GM18508 (cell line): ENCODE measurements around the gene EVA1B.

Experiments used
- ATAC-seq: cut with Tn5 transposase; IDR thresholded peaks from one replicate; pipeline ENCODE4 v1.9.1; 2021; ENCODE audit warnings: moderate number of reproducible peaks; ENCODE audit not compliant: insufficient read depth, unreplicated experiment

Gene EVA1B, protein sequence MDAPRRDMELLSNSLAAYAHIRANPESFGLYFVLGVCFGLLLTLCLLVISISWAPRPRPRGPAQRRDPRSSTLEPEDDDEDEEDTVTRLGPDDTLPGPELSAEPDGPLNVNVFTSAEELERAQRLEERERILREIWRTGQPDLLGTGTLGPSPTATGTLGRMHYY

DNA sequence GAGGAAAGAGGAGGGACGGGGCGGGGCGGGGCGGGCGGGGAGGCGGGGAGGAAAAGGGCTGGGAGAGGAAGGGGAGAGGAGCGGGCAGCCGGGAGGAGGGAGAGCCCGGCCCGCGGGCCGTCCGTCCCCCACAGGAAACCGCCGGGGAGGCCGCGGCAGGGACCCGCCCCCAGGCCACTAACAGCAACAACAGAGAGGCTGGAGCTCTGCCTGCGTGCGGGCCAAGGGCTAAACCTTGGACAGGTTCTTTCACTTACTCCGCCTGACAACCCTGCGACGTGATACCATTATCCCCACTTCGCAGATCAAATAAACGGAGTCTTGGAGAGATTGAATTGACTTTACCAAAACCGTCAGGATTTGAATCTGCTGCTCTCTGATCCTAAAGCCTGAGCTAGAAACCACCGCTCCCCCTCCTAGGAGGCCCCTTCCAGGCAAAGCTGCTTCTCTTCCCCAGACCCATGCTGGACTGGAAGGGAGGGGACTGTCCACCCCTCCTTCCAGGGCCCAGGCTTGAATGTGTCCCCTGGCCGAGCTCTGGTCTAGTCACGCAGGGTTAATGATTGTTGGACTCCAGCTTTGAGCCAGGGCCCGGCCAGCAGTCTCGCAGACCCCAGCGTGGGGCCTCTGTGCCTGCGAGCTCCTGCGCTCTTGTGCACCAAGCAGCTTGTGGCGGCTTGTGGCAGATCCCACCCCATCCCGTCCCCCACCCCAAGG lies at the start of gene EVA1B:
TSS of gene EVA1B (minus strand) at position 10 of the 717 bp plus-strand sequence. CDS start 608 bp downstream, outside the sequence.
- no peak for ATAC-seq

DNA sequence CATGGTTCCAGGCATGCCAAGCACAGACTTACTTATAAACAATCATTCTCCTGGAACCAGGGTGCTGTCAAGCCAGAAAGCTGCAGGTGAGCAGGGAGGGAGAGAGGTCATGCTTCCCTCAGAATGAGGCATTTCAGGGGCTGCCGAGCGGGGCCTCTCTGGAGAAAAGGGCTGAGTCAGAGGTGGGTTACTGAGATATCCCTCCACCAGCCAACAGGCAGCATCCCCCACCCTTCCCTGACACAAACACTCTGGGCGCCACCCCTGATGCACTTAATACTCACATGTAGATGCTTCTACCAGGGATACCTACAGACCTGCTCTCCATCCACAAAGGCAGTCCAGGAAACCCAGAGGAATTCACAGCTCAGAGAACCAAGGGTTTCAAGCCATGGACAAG lies 49.2 kb upstream of the EVA1B start:
- no peak for ATAC-seq

DNA sequence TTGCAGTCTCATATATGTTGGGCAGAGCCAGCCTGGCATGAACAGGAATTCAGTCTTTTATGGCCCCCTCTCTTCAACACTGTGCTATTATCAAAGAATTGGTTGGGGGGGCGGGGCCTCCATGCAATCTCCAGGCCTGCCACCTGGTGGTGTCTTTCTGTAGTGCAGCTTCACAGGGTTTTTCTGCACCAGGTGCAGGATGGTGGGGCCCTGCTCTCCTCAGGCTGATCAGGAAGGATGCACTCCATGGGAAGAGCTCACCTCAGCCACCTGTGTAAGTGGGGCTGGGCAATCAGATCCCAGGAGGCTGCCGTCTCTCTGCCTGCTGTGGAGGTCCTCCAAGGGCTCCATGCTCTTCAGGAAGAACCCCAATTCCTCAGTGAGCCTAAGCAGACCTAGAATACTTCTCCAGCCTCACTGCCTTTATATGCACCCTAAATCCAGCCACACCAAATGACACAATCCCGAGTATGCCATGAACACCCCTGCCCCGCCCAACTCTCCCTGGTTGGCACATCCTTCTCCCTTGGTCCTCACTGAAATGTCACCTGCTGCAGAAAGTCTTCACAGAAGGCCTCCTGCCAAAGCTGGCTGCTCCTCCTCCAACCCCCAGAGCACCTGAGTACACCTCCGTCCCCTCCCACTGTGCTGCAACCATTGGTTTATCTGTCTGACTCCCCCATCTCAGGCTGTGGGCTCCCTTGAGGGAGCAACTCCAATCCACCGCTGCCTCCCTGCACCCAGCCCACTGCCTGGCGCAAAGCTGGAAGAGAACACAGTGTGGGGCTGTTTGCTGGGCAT lies 45.8 kb upstream of the EVA1B start:
- ATAC-seq = no peak

DNA sequence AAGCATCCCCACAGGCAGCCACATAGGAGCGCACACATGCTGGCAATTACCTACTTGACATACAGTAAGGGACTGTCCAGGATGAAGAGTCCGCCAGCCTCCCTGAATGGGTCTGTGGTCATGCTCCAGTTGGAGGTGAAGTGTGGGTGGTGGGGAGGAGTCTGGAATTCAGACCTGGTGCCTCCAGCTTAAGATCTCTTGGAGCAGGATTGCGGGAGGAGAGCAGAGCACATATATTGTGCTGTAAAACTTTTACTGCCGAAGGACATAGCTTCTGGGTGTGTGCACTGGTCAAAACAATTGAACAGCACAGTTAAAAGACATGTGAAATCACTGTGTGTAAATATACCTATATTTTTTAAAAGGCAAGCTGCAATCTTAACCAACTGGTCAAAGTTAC lies 44.4 kb upstream of the EVA1B start:
- ATAC-seq = no peak

DNA sequence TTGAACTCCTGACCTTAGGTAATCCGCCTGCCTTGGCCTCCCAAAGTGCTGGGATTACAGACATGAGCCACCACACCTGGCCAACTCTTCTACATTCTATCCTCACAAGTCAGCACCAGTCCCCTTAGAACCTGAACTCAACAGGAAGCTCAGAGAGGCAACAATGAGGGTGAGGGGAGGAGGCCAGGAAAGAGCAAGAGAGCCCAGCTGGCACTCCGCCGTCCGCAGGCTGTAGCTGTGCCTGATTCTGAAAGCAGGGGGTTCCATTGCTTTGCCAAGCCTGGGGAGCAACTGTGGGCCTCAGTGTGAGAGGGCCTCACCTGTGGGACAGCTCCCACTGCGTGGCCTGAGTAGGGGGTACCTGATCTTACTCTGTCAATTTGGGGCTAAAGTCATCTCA lies 43.6 kb upstream of the EVA1B start:
- no peak for ATAC-seq

DNA sequence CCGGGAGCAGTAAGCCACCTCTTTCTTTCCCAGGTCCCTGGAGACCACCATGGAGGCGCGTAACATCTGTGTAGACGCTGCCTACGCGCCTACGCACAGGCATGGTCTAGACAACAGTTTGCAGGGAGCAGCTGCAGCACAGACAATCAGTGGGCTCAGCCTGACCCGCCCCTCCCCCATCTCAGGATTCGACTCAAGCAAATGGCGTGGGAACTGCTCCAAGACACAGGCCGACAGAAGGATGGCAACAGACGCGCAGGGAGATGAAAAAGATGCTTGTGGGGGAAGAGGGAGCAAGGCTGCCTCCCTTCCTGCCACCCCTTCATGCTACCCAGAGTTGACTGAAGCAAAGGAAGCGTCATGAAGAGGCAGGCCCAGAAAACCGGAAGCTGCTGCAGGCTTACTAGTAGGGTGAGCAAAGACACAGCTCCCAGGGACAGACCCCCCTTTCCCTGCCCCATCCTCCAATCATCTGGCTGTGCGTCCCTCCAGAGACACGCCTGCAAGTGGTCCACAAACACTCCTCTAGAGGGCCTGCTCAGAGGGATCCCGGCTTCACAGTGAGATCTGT lies 42.7 kb upstream of the EVA1B start:
- no peak for ATAC-seq

DNA sequence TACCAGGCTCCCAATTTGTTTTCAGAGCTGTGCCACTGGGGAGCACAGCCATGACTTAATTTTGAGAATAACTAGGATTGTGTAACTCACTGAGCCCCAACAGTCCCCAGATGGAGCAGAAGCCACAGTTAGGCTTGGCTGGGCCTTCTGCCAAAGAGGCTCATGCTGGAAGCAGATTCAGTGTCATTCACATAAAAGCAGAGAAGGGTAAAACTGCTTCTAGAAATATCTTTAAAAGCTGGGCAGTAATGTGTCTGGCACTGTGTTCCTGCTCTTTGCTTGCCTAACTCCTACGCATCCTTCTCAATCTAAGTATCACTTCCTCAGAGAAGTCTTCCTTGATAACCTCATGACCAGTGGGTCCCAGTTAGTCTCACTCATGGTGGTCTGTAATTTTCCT lies 41.9 kb upstream of the EVA1B start:
- ATAC-seq = no peak

DNA sequence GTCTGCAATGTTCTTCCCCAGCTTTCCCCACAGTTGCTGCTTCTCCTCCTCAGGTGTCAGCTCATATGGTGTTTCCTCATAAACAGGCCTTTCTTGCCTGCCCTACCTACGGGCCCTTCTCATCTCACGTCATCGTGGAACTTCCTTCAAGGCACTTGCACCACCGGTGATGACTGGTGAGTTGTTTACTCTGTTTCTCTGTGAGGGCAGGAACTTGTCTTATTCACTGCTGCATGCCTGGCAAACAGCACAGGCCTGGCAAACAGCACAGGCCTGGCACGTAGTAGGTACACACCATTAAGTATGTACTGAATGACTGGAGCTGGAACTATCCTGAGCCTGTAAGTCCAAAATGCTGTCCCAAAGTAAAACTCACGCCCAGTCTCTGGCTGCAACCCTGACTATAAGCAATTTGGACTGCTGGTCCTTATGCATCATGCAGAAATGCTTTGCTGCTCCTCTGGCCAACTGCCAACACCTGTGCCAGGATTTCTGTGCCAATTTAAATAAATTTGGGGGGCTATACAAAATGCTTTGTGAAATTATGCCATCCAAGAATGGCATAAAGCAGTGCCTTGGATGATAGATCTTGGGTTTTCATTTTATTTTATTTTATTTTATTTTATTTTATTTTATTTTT lies 36.6 kb upstream of the EVA1B start:
- ATAC-seq = no peak

DNA sequence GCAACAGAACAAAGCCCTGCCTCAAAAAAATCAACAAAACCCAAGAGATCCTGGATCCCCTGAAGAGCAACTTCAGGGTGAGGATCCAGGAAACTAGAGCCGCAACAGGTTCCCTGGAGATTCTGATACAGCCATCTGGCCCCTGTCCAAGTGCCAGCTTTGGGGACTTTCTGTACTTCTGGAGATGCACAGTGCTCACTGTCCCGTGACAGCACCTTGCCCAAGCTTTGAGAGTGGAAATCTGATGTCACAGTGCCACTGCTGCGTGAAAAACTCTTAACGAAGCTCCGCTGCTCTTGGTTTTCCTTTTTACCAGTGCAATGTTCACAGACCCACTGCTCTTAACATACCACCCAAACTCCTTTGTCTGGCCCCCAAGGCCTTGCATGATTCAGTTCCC lies 35.9 kb upstream of the EVA1B start:
- no peak for ATAC-seq

DNA sequence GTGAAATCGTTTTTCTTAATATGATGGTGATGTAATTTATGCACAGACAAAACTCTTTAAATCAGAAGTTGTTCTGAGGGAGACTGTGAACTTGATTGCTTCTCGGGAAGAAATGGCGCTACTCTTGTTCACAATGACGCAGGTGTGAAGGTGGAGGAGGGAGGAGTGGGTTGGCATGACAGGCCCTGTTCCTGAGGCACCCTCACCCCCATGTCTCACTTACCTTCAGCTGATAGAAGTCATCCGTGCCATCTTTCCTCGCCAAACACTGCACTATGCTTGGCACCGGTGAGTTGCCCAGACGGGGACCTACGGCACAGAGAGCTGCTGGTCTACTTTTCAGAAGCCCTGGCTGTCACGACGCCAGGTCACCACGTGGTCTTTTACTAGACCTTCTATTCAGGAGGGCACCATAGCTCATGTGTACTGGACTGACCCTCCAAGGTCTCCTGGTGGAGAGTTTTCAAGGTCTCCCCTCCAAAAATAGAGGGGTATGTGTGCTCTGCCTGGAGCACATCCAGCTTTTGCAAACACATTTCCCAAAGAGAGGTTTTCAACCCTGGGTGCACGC lies 35.2 kb upstream of the EVA1B start:
- ATAC-seq = no peak

DNA sequence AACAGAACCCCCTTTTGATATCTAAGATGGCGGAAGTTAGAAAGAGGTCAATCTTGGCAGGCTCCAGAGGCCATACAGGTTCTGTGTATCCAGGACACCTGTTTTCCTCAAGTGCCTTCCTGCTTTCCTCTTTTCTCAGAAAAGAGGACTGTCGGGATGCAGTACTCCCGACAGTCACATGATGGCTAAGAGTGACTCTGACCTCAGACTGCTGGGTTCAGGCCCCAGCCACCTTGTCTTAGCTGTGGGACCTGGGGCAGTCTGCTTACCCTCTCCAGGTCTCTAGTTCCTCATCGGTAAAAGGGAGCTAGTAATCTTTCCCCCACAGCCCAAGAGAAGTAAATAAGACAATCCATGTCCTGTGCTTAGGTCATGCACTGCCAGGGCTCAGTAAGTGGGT lies 32.4 kb upstream of the EVA1B start:
- no peak for ATAC-seq

DNA sequence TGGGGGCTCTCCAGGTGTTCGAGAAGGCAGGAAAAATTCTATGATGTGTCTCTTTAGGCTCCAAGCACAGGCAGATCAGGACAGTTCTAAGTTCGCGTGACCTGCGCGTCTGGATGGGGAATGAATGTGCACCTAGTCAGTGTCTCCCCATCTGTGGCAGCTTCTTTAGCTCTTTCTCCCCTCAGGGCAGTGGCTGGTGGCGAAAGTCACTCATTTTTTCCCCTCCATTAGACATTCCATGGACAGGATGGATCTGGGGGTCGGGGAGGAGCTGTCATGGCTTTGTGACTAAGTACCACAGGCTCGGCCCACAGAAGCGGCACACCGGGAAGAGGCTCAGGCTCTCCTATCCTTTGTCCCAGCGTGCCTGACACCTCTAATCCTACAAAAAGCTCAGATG lies 31.0 kb upstream of the EVA1B start:
- no peak for ATAC-seq

DNA sequence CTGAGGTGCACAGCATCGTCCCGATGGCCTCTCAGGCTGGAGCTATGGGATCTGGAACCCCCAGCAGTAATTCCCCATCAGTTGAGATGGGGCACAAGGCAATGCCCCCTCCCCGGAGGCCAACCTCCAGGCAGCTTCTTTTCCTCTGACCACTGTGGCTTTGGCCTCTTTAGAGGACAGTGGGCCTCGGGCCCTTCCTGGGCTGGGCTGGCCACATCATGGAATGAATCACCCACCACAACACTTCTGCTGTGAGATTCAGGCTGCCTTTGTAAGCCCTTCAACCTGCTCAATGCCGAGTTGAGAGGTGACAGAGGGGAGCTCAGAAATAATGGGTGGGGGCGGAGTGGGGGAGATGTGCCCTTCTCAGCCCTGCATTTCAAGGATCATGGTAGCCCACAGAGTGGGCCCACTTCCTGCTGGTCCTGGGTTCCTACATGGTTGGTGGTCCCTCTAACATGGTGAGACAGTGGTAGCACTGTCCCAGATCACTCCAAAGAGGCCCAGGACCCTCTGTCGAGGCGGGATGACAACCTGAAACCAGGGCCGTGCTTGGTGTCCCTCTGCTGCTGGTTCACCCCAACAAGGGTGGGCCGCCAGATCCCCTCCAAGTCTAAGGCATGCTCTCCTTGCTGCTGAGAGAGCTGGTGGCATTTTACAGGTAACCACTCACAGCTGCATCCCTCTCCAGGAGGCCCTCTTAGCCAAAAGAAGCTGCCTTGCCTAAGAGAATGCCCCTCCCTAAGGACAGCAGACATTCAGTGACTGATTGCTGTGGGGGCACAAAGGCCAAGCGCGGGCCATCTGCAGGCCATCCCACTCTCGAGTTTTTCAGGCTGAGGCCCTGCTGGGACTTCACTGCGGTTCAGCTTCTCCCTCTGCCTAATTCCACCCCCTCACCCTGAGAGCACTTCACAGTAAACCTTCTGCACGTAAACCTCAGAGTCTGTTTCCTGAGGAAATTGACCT lies 29.7 kb upstream of the EVA1B start:
- ATAC-seq = no peak

DNA sequence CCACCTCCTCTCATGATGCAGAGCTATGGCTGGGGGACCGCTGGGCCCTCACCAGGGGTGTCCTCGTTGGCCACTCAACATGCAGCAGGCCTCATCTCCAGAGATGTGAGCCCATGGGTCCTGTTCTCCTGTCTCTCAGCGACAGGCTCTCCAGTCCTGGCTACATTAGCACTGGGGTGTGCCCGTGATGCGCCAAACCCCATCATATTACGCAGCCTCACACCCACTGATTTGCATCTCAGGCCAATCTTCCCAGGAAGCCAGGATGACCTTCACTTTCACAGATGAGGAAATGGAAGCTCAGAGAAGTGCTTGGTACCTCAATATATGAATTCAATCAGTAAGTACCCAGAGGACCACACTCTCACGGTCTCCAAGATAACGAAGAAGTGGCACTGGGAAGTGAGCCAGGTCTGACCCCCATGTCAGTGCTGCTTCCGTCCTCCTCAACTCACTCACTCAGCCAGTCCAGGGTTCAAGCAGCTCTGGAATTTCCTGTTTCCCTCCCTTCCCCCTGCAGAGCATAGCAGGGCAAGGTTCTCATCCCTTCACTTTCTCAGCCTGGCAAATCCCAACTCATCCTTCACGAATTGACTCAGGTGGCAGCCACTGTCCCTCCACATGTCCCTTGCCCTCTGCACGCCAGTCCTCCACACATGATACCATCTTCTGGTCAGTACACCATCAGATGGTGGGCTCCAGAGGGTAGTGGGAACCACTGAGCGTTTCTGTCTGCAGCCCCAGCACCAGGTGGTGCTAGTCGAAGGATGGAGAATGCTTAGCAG lies 28.9 kb upstream of the EVA1B start:
- no peak for ATAC-seq

DNA sequence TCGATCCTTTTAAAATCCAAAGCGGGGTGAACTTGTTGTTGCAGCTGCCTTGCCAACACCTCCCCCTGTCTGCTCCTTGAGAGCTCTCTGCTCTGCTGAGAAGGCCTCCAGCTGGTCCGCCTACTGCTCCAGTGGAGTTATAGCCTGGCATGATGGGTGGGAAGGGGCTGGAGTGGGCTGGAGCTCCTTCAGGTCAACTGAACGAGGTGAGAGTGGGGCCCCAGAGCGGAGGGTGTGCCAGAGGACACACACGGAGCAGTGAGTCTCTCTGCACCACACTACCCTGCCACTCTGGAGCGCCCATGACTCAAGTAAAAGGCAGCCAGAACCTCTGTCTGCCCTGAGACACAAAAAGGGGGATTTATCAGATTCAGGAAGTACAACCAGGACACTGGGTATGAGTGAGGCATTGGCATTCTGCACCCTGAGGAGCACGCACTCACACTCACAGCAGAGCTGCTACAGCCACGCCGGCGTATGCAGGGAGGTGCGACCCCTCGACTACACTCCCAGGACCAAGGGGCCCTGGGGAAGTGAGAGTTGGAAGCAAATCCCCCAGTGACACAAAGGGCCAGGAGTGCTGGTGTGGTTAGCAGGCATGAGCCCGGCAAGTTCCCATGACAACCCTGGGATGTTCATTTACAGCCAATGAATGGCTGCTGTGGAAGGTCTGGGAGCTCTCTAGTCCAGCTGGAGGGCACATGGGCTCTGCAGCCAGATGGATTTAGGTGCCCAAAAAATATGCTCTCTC lies 28.0 kb upstream of the EVA1B start:
- no peak for ATAC-seq

DNA sequence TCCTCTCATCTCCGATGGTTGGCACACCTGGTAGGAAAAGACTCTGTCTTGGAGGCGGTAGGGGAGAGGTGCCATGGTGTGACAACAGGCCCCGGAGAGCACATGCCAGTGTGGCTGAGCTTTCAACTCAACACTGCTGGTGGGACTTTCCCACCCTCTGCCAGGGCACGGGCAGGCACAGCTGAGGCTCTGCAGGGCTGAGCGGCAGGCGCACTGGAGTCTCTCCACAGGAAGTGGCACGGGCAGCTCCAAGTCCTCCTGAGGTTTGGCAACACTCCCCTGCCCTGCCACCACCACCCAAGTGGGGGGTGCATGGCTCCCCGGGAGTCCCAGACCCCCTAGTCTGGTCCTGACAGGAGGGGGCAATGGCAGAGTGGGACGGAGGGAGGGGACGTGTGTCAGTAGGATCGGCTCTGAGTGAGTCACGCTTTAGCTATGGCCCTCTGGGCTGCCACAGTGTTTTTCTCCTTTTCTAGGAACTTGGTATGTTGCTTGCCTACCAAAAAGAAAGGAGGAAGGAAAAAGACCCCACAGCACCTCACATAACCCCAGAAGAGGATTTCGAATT lies 27.3 kb upstream of the EVA1B start:
- ATAC-seq = no peak

DNA sequence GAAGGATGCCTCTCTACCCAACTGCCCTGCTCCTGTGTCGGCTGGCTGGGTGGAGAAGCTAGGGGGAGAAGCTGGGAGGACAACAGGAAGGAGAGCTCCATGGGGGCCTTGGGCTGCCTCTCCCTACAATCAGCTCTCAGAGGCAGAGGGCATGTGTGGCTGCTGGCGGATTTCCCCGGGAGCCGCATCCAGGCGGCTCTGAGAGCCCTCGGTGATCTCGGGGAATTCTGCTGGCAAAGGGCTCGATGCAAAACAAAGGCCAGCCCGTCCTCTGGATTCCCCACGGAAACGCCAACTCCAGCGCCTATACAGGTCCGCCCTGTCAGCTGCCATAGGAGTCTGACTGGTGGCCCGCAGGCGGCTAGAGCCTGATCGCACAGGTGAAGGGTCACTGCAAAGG lies 26.4 kb upstream of the EVA1B start:
- no peak for ATAC-seq
